Sciatic nerve (tissue), 2 donors: ENCODE measurements around the gene PANK4. TPM values are rescaled to one million over a fixed set of nuclear protein-coding genes. Genes with fewer than 3 reads are reported as not detected.

Experiments used
- ATAC-seq: fragments of 200-7000 bp; cut with Tn5 transposase; one replicate; pipeline ENCODE4 v1.9.1; 2020; ENCODE audit warnings: mild to moderate bottlenecking, moderate library complexity
- DNase-seq: peaks from one replicate; pipeline ENCODE4 v3.0.0-alpha.2; 2020; ENCODE audit warnings: low spot score
- intact Hi-C: fragments of 100-400 bp; cut with DNase I; formaldehyde crosslinking; loops from one replicate; pipeline ENCODE4 v1.14.2; 2022
- total RNA-seq: library from RNA; stranded (reverse); fragmentation: NEBNext Ultra II Directional; extraction: Animal tissue kit (Norgen Biotek cat#: 25700); gene quantifications from one replicate; pipeline ENCODE4 v1.2.1, GENCODE V29; 2021
- donor health status: DM: no; HTN: no; CAD: no.
- donor health status: DM: no; HTN: no; CAD: no.

PANK4 gene
- total RNA-seq, 1 donor from 2014 or later: 32.3 TPM

DNA sequence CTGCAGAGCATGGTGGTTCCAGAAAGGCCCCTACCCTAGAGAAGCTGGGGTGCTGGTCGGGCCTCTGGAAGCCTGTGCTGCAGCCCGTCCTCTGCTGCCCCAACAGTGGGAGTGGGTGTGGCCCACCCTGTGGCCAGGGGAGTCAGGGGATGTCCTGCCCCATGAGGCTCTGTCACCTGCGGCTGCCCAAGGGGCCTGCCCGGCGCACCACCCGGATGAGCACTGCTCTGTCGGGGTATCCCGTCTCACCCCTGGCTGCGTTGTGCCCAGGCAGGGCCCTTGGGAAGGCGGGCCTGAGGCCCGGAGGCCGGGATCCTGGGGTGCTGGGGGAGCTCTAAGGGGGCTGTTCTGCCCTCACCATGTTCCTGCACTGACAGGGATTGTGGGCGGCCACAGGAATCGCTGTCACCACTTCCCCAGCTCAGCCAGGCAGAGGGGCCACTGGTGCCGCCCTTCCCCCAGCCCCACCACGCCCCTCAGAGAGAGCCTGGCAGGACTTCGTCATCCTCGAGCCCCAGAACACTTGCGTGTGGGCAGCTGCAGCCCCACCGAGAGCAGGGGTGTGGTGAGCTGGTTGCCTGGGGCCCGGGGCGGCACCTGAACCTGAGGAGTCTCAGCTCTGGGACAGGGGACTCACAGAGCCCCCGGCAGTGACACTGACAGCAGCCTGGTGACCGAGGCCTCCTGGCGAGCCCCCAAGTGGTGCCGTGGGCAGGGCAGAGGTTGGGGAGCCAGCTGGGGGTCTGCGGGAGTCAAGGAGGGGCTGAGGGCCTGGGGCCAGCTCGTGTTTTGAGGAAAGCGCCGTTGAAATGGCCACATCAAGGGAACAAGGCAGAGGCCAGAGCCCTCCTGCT is 20.2 kb downstream of the PANK4 start:
- intact Hi-C loops: loop anchor here (5.0 kb wide), 1 partner anchor 84 kb away; no protein-coding TSS in a partner anchor
- DNase-seq (no peak), ATAC-seq (no peak)

- DNase-seq (no peak), ATAC-seq (no peak)
- intact Hi-C loops: loop anchor here (5.0 kb wide), 1 partner anchor 83 kb away; no protein-coding TSS in a partner anchor
Observed at GRCh38 chr1:2505461-2505994, 20.9 kb downstream of the PANK4 start.

GRCh38 chr1:2504949-2505272 is 21.5 kb downstream of the PANK4 start:
- no peak for ATAC-seq
- DNase-seq: no peak
- intact Hi-C loops: loop anchor here (5.0 kb wide), 1 partner anchor 83 kb away; no protein-coding TSS in a partner anchor

GRCh38 chr1:2504225-2504948 is 22.0 kb downstream of the PANK4 start:
- ATAC-seq (no peak), DNase-seq (no peak)
- intact Hi-C loops: no loop called here

DNA sequence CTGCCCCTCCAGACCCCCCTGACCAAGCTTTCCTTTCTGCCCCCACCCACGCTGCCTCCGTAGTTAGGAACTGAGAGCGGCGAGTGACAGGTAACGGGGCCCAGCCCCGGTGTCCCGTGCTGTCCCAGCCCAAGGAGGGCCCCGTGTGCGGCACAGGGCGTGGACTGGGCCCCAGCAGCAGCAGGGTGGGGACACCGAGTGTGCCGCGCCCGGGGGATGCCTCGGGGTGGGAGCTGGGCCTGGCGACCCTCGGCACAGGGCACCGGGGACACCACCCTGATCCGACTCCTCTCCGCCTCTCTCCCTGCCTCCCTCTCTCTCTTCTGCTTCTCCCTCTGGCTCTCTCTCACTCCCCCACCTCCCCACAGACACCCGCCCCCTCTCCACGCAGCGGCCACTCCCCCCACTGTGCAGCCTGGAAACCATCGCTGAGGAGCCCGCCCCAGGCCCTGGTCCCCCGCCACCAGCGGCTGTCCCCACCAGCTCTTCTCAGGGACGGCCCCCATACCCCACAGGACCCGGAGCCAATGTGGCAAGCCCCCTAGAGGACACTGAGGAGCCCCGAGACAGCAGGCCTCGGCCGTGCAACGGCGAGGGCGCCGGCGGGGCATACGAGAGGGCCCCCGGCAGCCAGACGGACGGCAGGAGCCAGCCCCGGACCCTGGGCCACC is 22.7 kb downstream of the PANK4 start:
- ATAC-seq: no peak
- intact Hi-C loops: no loop called here
- no peak for DNase-seq

DNA sequence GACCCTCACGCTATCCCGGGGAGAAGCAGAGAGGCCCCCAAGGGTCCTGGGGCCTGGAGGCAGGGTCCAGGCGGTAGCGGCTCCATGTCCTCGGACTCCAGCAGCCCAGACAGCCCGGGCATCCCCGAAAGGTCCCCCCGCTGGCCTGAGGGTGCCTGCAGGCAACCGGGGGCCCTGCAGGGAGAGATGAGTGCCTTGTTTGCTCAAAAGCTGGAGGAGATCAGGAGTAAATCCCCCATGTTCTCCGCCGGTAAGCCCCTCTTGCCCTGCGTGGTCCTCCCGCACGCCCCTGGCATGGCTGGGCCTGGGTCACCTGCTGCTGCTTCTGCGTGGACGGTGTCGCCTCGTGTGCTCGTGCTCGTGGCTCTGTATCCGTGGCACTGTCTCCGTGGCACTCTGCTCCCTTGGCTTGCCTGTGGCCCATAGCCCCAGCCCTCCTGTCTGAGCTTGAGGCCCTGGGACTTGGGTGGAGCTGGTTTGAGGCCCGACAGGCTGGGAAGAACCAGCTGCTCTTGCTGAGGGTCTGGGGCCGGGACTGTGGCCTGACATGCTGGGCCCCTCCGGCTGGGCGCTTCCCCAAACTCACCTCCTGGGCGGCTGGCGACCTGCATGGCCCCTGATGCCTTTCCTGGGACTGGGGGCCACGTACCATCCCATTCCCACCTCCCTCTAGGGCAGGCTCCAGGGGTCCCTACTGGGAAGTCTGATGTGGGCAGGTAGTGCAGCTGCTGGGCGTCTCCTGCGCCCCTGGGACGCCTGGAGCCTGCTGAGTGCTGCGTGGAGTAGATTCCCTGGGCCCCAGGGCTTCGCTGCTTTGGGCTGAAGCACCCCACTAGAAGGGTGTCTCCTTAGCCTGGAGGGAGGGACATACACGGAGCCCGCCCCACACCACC is 23.5 kb downstream of the PANK4 start:
- ATAC-seq: no peak
- intact Hi-C loops: no loop called here
- no peak for DNase-seq

GRCh38 chr1:2502210-2502609 is 24.2 kb downstream of the PANK4 start:
- ATAC-seq (no peak), DNase-seq (no peak)
- intact Hi-C loops: no loop called here

DNA sequence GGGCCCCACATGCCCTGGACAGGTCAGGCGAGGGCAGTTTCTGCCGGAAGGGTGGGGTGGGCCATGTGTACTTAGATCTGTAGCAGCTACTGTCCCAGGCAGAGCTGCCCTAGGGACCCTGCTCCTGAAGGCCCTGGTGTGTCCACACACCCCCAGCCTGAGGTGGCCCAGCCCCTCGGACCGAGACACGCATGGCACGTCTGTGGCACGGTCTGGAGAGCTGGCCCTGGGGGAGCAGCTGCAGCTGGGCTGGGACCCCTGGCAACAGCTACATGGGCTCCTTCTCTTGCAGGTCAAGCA is 24.6 kb downstream of the PANK4 start:
- intact Hi-C loops: no loop called here
- no peak for ATAC-seq
- no peak for DNase-seq

- ATAC-seq: no peak
- DNase-seq: no peak
- intact Hi-C loops: no loop called here
Observed at GRCh38 chr1:2501041-2501819, 25.2 kb downstream of the PANK4 start.

- no peak for DNase-seq
- no peak for ATAC-seq
- intact Hi-C loops: no loop called here
Observed at GRCh38 chr1:2499986-2500596, 26.3 kb downstream of the PANK4 start.

DNA sequence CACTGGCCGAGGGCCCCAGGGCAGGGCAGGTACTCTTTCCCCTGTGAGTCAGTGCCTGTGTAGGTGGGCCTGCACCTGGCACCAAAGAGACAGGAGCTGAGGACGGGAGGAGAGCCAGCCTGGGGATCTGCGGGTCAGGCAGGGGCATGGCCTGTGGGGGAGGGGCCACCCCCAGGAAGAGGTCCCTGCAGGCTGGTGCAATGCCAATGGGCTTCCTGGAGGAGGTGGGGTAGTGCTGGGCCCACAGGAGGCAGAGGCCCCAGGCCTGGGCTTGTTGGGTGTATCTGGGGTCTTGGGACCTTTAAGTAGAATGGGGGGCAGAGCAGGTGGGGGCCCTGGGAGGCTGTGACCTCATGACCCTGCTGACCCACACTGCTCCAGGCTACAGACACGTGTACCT is 27.1 kb downstream of the PANK4 start:
- intact Hi-C loops: no loop called here
- DNase-seq: no peak
- no peak for ATAC-seq

GRCh38 chr1:2498648-2499047 is 27.7 kb downstream of the PANK4 start:
- ATAC-seq (no peak), DNase-seq (no peak)
- intact Hi-C loops: no loop called here

- no peak for DNase-seq
- ATAC-seq: no peak
- intact Hi-C loops: no loop called here
Observed at GRCh38 chr1:2497891-2498290, 28.5 kb downstream of the PANK4 start.

- no peak for DNase-seq
- no peak for ATAC-seq
- intact Hi-C loops: no loop called here
Observed at GRCh38 chr1:2496746-2497145, 29.6 kb downstream of the PANK4 start.

DNA sequence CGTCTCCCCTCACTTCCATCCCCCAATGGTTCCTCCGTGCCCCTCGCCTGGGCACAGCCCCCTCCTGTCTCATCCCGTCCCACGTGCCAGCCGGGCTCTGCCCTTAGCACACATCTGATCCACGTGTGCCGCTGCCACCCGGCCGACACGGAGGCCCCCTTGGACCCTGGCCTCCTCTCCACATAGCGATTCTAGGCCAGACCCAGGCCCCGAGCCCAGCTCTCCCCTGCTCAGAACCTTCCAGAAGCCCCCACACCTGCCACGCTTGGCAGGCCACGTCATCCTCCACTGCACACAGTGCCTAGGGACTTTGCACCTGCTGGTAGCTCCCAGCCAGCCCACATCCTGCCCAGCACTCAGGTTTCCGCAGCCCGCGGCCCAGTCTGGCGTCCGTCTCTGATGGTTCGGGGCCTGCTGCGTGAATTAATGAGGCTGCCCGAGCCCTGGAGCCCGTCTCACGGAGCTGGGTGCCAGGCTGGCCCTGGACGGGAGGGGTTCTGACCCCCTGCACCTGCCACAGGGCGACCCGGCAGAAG is 30.2 kb downstream of the PANK4 start:
- intact Hi-C loops: no loop called here
- DNase-seq (no peak), ATAC-seq (no peak)

DNA sequence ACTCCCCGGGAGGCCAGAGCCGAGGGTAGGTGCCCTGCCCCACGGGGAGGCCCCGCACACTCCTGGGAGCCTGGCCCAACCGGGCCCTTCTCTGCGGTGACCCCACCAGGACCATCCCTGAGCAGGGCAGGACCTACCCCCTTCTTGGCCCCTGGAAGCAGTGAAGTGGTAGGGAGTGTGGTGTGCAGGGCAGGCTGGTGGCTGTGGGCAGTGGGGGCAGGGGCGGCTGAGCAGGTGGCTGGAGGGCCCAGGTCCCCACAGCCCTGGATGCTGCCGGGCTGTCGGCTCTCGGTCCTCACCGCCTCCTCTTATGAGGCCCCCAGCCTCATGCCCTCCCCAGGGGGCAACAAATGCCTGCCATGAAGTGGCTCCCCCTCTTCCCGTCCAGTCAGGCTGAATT is 30.9 kb downstream of the PANK4 start:
- ATAC-seq: no peak
- intact Hi-C loops: no loop called here
- no peak for DNase-seq

DNA sequence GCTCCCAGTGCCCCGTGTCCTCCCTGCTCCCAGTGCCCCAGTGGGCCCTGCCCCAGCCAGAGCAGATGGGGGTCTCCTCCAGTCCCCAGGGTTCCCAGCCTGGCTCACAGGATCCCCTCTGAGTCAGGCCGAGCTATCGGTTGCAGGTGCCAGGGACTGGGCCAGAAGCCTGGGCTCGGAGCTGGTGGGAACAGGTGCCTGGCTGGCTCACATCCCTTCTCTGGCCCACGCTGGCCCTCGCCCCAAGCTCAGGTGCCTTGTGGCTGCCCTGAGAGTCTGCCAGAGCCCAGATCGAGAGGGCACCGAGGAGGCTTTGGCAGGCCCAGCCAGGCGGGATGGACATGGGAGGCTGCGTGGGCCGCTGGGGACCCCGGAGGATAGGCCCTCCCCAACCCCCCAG is 31.4 kb downstream of the PANK4 start:
- intact Hi-C loops: no loop called here
- no peak for DNase-seq
- no peak for ATAC-seq

- intact Hi-C loops: no loop called here
- ATAC-seq: peak; percentile 70
- no peak for DNase-seq
Observed at GRCh38 chr1:2494323-2494693, 32.1 kb downstream of the PANK4 start.
